ENCODE data around the gene ATP10A.

- no peak for TF ChIP-seq CEBPB (IDR thresholded peaks at IDR 0.05; ENCODE audit: low read depth)
- TF ChIP-seq, protein P1, sequence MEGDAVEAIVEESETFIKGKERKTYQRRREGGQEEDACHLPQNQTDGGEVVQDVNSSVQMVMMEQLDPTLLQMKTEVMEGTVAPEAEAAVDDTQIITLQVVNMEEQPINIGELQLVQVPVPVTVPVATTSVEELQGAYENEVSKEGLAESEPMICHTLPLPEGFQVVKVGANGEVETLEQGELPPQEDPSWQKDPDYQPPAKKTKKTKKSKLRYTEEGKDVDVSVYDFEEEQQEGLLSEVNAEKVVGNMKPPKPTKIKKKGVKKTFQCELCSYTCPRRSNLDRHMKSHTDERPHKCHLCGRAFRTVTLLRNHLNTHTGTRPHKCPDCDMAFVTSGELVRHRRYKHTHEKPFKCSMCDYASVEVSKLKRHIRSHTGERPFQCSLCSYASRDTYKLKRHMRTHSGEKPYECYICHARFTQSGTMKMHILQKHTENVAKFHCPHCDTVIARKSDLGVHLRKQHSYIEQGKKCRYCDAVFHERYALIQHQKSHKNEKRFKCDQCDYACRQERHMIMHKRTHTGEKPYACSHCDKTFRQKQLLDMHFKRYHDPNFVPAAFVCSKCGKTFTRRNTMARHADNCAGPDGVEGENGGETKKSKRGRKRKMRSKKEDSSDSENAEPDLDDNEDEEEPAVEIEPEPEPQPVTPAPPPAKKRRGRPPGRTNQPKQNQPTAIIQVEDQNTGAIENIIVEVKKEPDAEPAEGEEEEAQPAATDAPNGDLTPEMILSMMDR (IDR thresholded peaks at IDR 0.05 in 2 of 3, conservative IDR thresholded peaks at IDR 0.05 in 1 of 3; ENCODE audit: borderline replicate concordance in 1 of 3, insufficient read depth in 1 of 3, low read depth in 2 of 3, low read length in 2 of 3): no peak
- TF ChIP-seq EZH2phosphoT487 (IDR thresholded peaks at IDR 0.05; ENCODE audit: borderline replicate concordance): no peak
- TF ChIP-seq SIN3A (IDR thresholded peaks at IDR 0.05; ENCODE audit: low read depth): no peak
- no peak for TF ChIP-seq ZFX (IDR thresholded peaks at IDR 0.05)
- no peak for TF ChIP-seq SRF (IDR thresholded peaks at IDR 0.05; ENCODE audit: low read depth)
- no peak for TF ChIP-seq REST (IDR thresholded peaks at IDR 0.05; ENCODE audit: low read depth)
- TF ChIP-seq TCF7L2 (IDR thresholded peaks at IDR 0.05; ENCODE audit: borderline replicate concordance, extremely low read depth, insufficient read depth, insufficient read length): no peak
- no peak for TF ChIP-seq JUND (IDR thresholded peaks at IDR 0.05)
- no peak for TF ChIP-seq ATF3 (IDR thresholded peaks at IDR 0.05)
- no peak for TF ChIP-seq POLR2A (IDR thresholded peaks at IDR 0.05; ENCODE audit: borderline replicate concordance, extremely low read depth, insufficient read depth, insufficient read length)
- TF ChIP-seq FOSL1 (IDR thresholded peaks at IDR 0.05; ENCODE audit: low read depth): no peak
Measured at GRCh38 chr15:25880411-25880810, 17.3 kb upstream of the ATP10A start.
